Right cardiac atrium (tissue), 5 donors: Measurements from ENCODE around the gene SPOCK1. TPM values are rescaled to one million over a fixed set of nuclear protein-coding genes. Genes with fewer than 3 reads are reported as not detected.

ENCODE experiments used
- ATAC-seq, 2 donors: fragments of 200-7000 bp; cut with Tn5 transposase; one replicate each; pipeline versions ENCODE4 v1.8.0 to v1.9.1; 2020; ENCODE audit warnings: moderate library complexity in 2 of 2, mild to moderate bottlenecking in 1 of 2
- DNase-seq, 3 donors: peaks; one replicate each; pipeline ENCODE4 v3.0.0-alpha.2; 2020
- H3K27ac ChIP-seq: one replicate; pipeline ENCODE4 v1.5.1; 2013; ENCODE audit warnings: mild to moderate bottlenecking, low read length, control low read depth, moderate library complexity
- H3K27me3 ChIP-seq: one replicate; pipeline ENCODE4 v1.6.1; 2013; ENCODE audit not compliant: control insufficient read depth, insufficient read depth
- H3K4me1 ChIP-seq: one replicate; pipeline ENCODE4 v1.6.1; 2013; ENCODE audit warnings: low read length; ENCODE audit not compliant: control insufficient read depth, insufficient read depth
- H3K4me3 ChIP-seq: one replicate; pipeline ENCODE4 v1.5.1; 2013; ENCODE audit warnings: low read length, control low read depth
- H3K9me3 ChIP-seq: one replicate; pipeline ENCODE4 v1.6.1; 2013; ENCODE audit warnings: low read length; ENCODE audit not compliant: control insufficient read depth
- whole genome bisulfite sequencing: extraction: QIAGEN DNeasy Blood & Tissue Kit; methylation state at CpG from one replicate; pipeline ENCODE4 v1.1.7; 2013; 5-methylcytosine and 5-hydroxymethylcytosine counted together
- intact Hi-C, 4 donors: fragments of 100-400 bp; cut with DNase I; formaldehyde crosslinking; loops; one replicate each; pipeline versions ENCODE4 v1.11.0 to v1.14.0; 2022 to 2023
- polyA plus RNA-seq: library from polyadenylated mRNA; stranded (reverse); fragments of 200-250 nt; gene quantifications from one replicate; pipeline ENCODE4 v1.2.3, GENCODE V29; 2013
- total RNA-seq, 4 donors: library from RNA; stranded (reverse); fragmentation: NEBNext Ultra II Directional; extraction: Animal tissue kit (Norgen Biotek cat#: 25700); gene quantifications; one replicate each; pipeline ENCODE4 v1.2.1, GENCODE V29; 2021
- donor health status: healthy with polysubstance abuse.
- donor health status: DM: no; HTN: yes; CAD: no.
- donor health status: DM: no; HTN: no; CAD: no.
- donor health status: DM: no; HTN: yes; CAD: no; lungs with severe emphysema.
- donor health status: DM: yes; HTN: yes; CAD: no.

The SPOCK1 gene
- total and polyA plus RNA-seq, 5 donors: 41.0 to 186 (median 139) TPM

GRCh38 chr5:137113939-137114338 is 385.2 kb downstream of the SPOCK1 start:
- H3K27me3 ChIP-seq: no peaks in the 10 kb centered on the region
- H3K4me1 ChIP-seq: no peaks in the 10 kb centered on the region
- DNase-seq (no peak), ATAC-seq (no peak)
- H3K9me3 ChIP-seq: no peaks in the 10 kb centered on the region
- intact Hi-C loops: no loop called here
- 77% methylated on average over 3 of the region's 3 CpGs for WGBS
- no peak overlapping the region for H3K4me3 ChIP-seq
- H3K27ac ChIP-seq: no peak overlapping the region

- Histone ChIP-seq H3K27ac (no peak overlapping the region), H3K4me3 (no peak overlapping the region), H3K27me3 (no peaks in the 10 kb centered on the region), H3K4me1 (no peaks in the 10 kb centered on the region), H3K9me3 (no peaks in the 10 kb centered on the region)
- 79% methylated on average over 7 of the region's 7 CpGs for WGBS
- DNase-seq: peak in 1 of 3 donors; percentile 40
- intact Hi-C loops: no loop called here
- no peak for ATAC-seq
Observed at GRCh38 chr5:137113161-137113560, 386.0 kb downstream of the SPOCK1 start.

- no peak overlapping the region for H3K27ac ChIP-seq
- WGBS: 84% methylated on average over 11 of the region's 11 CpGs
- no peak for ATAC-seq
- intact Hi-C loops: no loop called here
- DNase-seq: no peak
- no peaks in the 10 kb centered on the region for H3K9me3 ChIP-seq
- no peak overlapping the region for H3K4me3 ChIP-seq
- no peaks in the 10 kb centered on the region for H3K4me1 ChIP-seq
- no peaks in the 10 kb centered on the region for H3K27me3 ChIP-seq
Observed at GRCh38 chr5:137105351-137106035, 393.6 kb downstream of the SPOCK1 start.

GRCh38 chr5:137101544-137101943 is 397.6 kb downstream of the SPOCK1 start:
- H3K27me3 ChIP-seq: no peaks in the 10 kb centered on the region
- H3K27ac ChIP-seq: no peak overlapping the region
- H3K4me3 ChIP-seq: no peak overlapping the region
- no peaks in the 10 kb centered on the region for H3K9me3 ChIP-seq
- intact Hi-C loops: no loop called here
- peak in 1 of 2 donors; percentile 32 for ATAC-seq
- no peaks in the 10 kb centered on the region for H3K4me1 ChIP-seq
- 47% methylated on average over 2 of the region's 2 CpGs for WGBS
- DNase-seq: no peak

- no peaks in the 10 kb centered on the region for H3K9me3 ChIP-seq
- 88% methylated on average over 3 of the region's 3 CpGs for WGBS
- no peaks in the 10 kb centered on the region for H3K27me3 ChIP-seq
- intact Hi-C loops: no loop called here
- H3K27ac ChIP-seq: no peak overlapping the region
- DNase-seq (no peak), ATAC-seq (no peak)
- H3K4me3 ChIP-seq: no peak overlapping the region
- no peaks in the 10 kb centered on the region for H3K4me1 ChIP-seq
Observed at GRCh38 chr5:137099651-137100050, 399.5 kb downstream of the SPOCK1 start.

- Histone ChIP-seq H3K4me3 (no peak overlapping the region), H3K4me1 (no peaks in the 10 kb centered on the region), H3K27me3 (no peaks in the 10 kb centered on the region), H3K9me3 (no peaks in the 10 kb centered on the region), H3K27ac (no peak overlapping the region)
- ATAC-seq (no peak), DNase-seq (no peak)
- intact Hi-C loops: no loop called here
- 82% methylated on average over 4 of the region's 4 CpGs for WGBS
Observed at GRCh38 chr5:137098663-137099062, 400.5 kb downstream of the SPOCK1 start.

- no peak overlapping the region for H3K27ac ChIP-seq
- ATAC-seq (no peak), DNase-seq (no peak)
- H3K27me3 ChIP-seq: no peaks in the 10 kb centered on the region
- no peaks in the 10 kb centered on the region for H3K4me1 ChIP-seq
- intact Hi-C loops: no loop called here
- WGBS: 63% methylated on average over 1 of the region's 1 CpG
- no peak overlapping the region for H3K4me3 ChIP-seq
- H3K9me3 ChIP-seq: no peaks in the 10 kb centered on the region
Observed at GRCh38 chr5:137098238-137098637, 400.9 kb downstream of the SPOCK1 start.

GRCh38 chr5:137097203-137097602 is 401.9 kb downstream of the SPOCK1 start:
- DNase-seq: no peak
- no peak for ATAC-seq
- no peaks in the 10 kb centered on the region for H3K9me3 ChIP-seq
- no peaks in the 10 kb centered on the region for H3K4me1 ChIP-seq
- 95% methylated on average over 3 of the region's 3 CpGs for WGBS
- H3K27ac ChIP-seq: no peak overlapping the region
- intact Hi-C loops: no loop called here
- no peak overlapping the region for H3K4me3 ChIP-seq
- H3K27me3 ChIP-seq: no peaks in the 10 kb centered on the region

- DNase-seq (no peak), ATAC-seq (no peak)
- 86% methylated on average over 6 of the region's 6 CpGs for WGBS
- H3K27ac ChIP-seq: no peak overlapping the region
- intact Hi-C loops: no loop called here
- no peaks in the 10 kb centered on the region for H3K9me3 ChIP-seq
- H3K4me3 ChIP-seq: no peak overlapping the region
- H3K4me1 ChIP-seq: peaks cover under 1% of the 10 kb centered on the region
- H3K27me3 ChIP-seq: no peaks in the 10 kb centered on the region
Observed at GRCh38 chr5:137096149-137097103, 402.7 kb downstream of the SPOCK1 start.

- ATAC-seq: no peak
- no peaks in the 10 kb centered on the region for H3K9me3 ChIP-seq
- peaks cover 5% of the 10 kb centered on the region for H3K4me1 ChIP-seq
- no peaks in the 10 kb centered on the region for H3K27me3 ChIP-seq
- intact Hi-C loops: no loop called here
- no peak overlapping the region for H3K4me3 ChIP-seq
- DNase-seq: no peak
- no peak overlapping the region for H3K27ac ChIP-seq
Observed at GRCh38 chr5:137095597-137095996, 403.5 kb downstream of the SPOCK1 start.

GRCh38 chr5:137092831-137093230 is 406.3 kb downstream of the SPOCK1 start:
- H3K4me1 ChIP-seq: peaks cover 5% of the 10 kb centered on the region
- intact Hi-C loops: no loop called here
- 83% methylated on average over 3 of the region's 3 CpGs for WGBS
- ATAC-seq: no peak
- H3K27me3 ChIP-seq: no peaks in the 10 kb centered on the region
- no peak for DNase-seq
- H3K27ac ChIP-seq: no peak overlapping the region
- H3K9me3 ChIP-seq: no peaks in the 10 kb centered on the region
- H3K4me3 ChIP-seq: no peak overlapping the region
